Liver (tissue), 3 donors: Measurements from ENCODE around the gene TLNRD1.

ENCODE experiments used
- CTCF ChIP-seq: fragments of 150-350 bp; IDR thresholded peaks from 2 replicates; pipeline ENCODE4 v1.5.1; 2017; ENCODE audit warnings: improper control_type of control experiment, low read depth, low read length; ENCODE audit not compliant: missing input control
- TAF1 ChIP-seq: conservative IDR thresholded peaks from 2 replicates; pipeline ENCODE4 v1.6.1; 2016; ENCODE audit warnings: antibody characterized with exemption, mild to moderate bottlenecking
- donor health status: healthy.
- donor health status: healthy.

GRCh38 chr15:81032818-81033217 lies 32.1 kb downstream of the TLNRD1 start:
- TF ChIP-seq CTCF (no peak), TAF1 (no peak)
